IMR-90 (cell line): ENCODE measurements around the gene WDR70. TPM values are rescaled to one million over a fixed set of nuclear protein-coding genes. Genes with fewer than 3 reads are reported as not detected.

Experiments used
- ATAC-seq: fragments of 200-7000 bp; cut with Tn5 transposase; 2 replicates; pipeline ENCODE4 v1.9.1; 2020; ENCODE audit warnings: low read depth, mild to moderate bottlenecking, moderate library complexity
- BruUV-seq: library from RNA; stranded (reverse); fragments of 400-500 nt; replicated peaks from 2 replicates; lab custom pipeline; 2021; lab: Mats Ljungman, UMichigan
- CTCF ChIA-PET: fragments of 300-600 bp; formaldehyde crosslinking; extraction: SDS; loops from one replicate; lab custom pipeline; 2021; ENCODE audit warnings: antibody characterized with exemption; lab: Yijun Ruan, JAX
- POLR2A ChIA-PET: fragments of 300-600 bp; sonication (Branson Sonifier 250); formaldehyde crosslinking; loops from one replicate; lab custom pipeline; 2022; ENCODE audit warnings: antibody characterized with exemption; ENCODE audit not compliant: unreplicated experiment; lab: Charles Lee
- DNase-seq: peaks from one replicate; pipeline ENCODE4 v3.0.0; 2013
- H2AFZ ChIP-seq: replicated peaks from 2 replicates; pipeline ENCODE3; 2013; ENCODE audit warnings: low read length, mild to moderate bottlenecking; ENCODE audit not compliant: poor library complexity
- H2AK5ac ChIP-seq: 2 replicates; pipeline ENCODE4 v1.6.1; 2013; ENCODE audit warnings: low read depth, low read length, inconsistent platforms
- H2AK9ac ChIP-seq: replicated peaks from 2 replicates; pipeline ENCODE3; 2013; ENCODE audit warnings: mild to moderate bottlenecking, low read depth, low read length, moderate library complexity; ENCODE audit not compliant: poor library complexity
- H2BK120ac ChIP-seq: 2 replicates; pipeline ENCODE4 v1.6.1; 2013; ENCODE audit warnings: low read depth, low read length, inconsistent platforms
- H2BK15ac ChIP-seq: 3 replicates; pipeline ENCODE4 v1.6.1; 2013; ENCODE audit warnings: low read depth, low read length, inconsistent platforms
- H2BK20ac ChIP-seq: 2 replicates; pipeline ENCODE4 v1.6.1; 2013; ENCODE audit warnings: low read depth, mild to moderate bottlenecking, inconsistent platforms, low read length, moderate library complexity
- H2BK5ac ChIP-seq: 2 replicates; pipeline ENCODE4 v1.6.1; 2013; ENCODE audit warnings: mild to moderate bottlenecking, low read depth, low read length, inconsistent platforms; ENCODE audit not compliant: poor library complexity, severe bottlenecking
- H3K14ac ChIP-seq: replicated peaks from 2 replicates; pipeline ENCODE4 v1.6.1; 2013; ENCODE audit warnings: low read depth, low read length, inconsistent platforms
- H3K18ac ChIP-seq: 2 replicates; pipeline ENCODE4 v1.6.1; 2013; ENCODE audit warnings: low read depth, low read length, control low read depth
- H3K23ac ChIP-seq: 2 replicates; pipeline ENCODE4 v1.6.1; 2013; ENCODE audit warnings: low read depth, low read length, inconsistent platforms
- H3K27ac ChIP-seq: 2 replicates; pipeline ENCODE4 v1.5.1; 2013; ENCODE audit warnings: mild to moderate bottlenecking, control low read depth, low read length; ENCODE audit not compliant: insufficient read depth
- H3K27me3 ChIP-seq: 2 replicates; pipeline ENCODE4 v1.6.1; 2013; ENCODE audit warnings: low read length; ENCODE audit not compliant: control insufficient read depth, insufficient read depth
- H3K36me3 ChIP-seq: 2 replicates; pipeline ENCODE4 v1.6.1; 2013; ENCODE audit warnings: low read length, mixed read lengths; ENCODE audit not compliant: control insufficient read depth, insufficient read depth
- H3K4ac ChIP-seq: 2 replicates; pipeline ENCODE4 v1.6.1; 2013; ENCODE audit warnings: low read depth, low read length, inconsistent platforms
- H3K4me1 ChIP-seq: 2 replicates; pipeline ENCODE4 v1.6.1; 2013; ENCODE audit warnings: low read length, mixed read lengths; ENCODE audit not compliant: control insufficient read depth, insufficient read depth
- H3K4me2 ChIP-seq: 2 replicates; pipeline ENCODE4 v1.6.1; 2013; ENCODE audit warnings: low read depth, mild to moderate bottlenecking, control low read depth, low read length, moderate library complexity
- H3K4me3 ChIP-seq: 2 replicates; pipeline ENCODE4 v1.5.1; 2013; ENCODE audit warnings: low read depth, mild to moderate bottlenecking, control low read depth, low read length, moderate library complexity; ENCODE audit not compliant: insufficient read depth
- H3K56ac ChIP-seq: 2 replicates; pipeline ENCODE4 v1.6.1; 2013; ENCODE audit warnings: low read length, inconsistent platforms; ENCODE audit not compliant: insufficient read depth; ENCODE audit errors: extremely low read depth
- H3K79me1 ChIP-seq, 2 experiments: 2 replicates each; pipeline ENCODE4 v1.6.1; 2013; ENCODE audit warnings: low read length in 2 of 2, inconsistent platforms in 1 of 2, low read depth in 1 of 2
- H3K9ac ChIP-seq: 2 replicates; pipeline ENCODE4 v1.6.1; 2013; ENCODE audit warnings: low read depth, low read length, control low read depth
- H3K9me1 ChIP-seq: 2 replicates; pipeline ENCODE4 v1.6.1; 2013; ENCODE audit warnings: low read length, inconsistent platforms; ENCODE audit not compliant: insufficient read depth
- H3K9me3 ChIP-seq: 2 replicates; pipeline ENCODE4 v1.6.1; 2013; ENCODE audit warnings: low read length; ENCODE audit not compliant: control insufficient read depth, insufficient read depth
- H4K20me1 ChIP-seq: 2 replicates; pipeline ENCODE4 v1.6.1; 2013; ENCODE audit warnings: low read length, inconsistent platforms; ENCODE audit not compliant: insufficient read depth
- H4K5ac ChIP-seq: 2 replicates; pipeline ENCODE4 v1.6.1; 2013; ENCODE audit warnings: mild to moderate bottlenecking, low read depth, low read length, control low read depth
- H4K8ac ChIP-seq, 2 experiments: 2 replicates each; pipeline ENCODE4 v1.6.1; 2013; ENCODE audit warnings: low read depth in 2 of 2, low read length in 2 of 2, control low read depth in 1 of 2, inconsistent platforms in 1 of 2
- H4K91ac ChIP-seq: 2 replicates; pipeline ENCODE4 v1.6.1; 2013; ENCODE audit warnings: low read depth, low read length, inconsistent platforms; ENCODE audit not compliant: insufficient read depth
- BHLHE40 ChIP-seq: fragments of 150-350 bp; IDR thresholded peaks from 2 replicates; pipeline ENCODE4 v1.6.1; 2016; ENCODE audit warnings: mild to moderate bottlenecking, low read depth, low read length
- CEBPB ChIP-seq: IDR thresholded peaks from 2 replicates; pipeline ENCODE4 v1.6.1; 2012; ENCODE audit warnings: low read depth, low read length, improper control_type of control experiment
- CHD1 ChIP-seq: IDR thresholded peaks from 2 replicates; pipeline ENCODE4 v1.6.1; 2012; ENCODE audit warnings: low read depth, low read length, improper control_type of control experiment
- FOS ChIP-seq: fragments of 150-350 bp; IDR thresholded peaks from 2 replicates; pipeline ENCODE4 v1.6.1; 2016; ENCODE audit warnings: low read depth, low read length
- MAFK ChIP-seq: IDR thresholded peaks from 2 replicates; pipeline ENCODE4 v1.6.1; 2012; ENCODE audit warnings: low read depth, low read length, improper control_type of control experiment
- MAZ ChIP-seq: IDR thresholded peaks from 2 replicates; pipeline ENCODE4 v1.6.1; 2012; ENCODE audit warnings: low read depth, mild to moderate bottlenecking, low read length, improper control_type of control experiment, moderate library complexity, borderline replicate concordance
- MXI1 ChIP-seq: IDR thresholded peaks from 2 replicates; pipeline ENCODE4 v1.6.1; 2012; ENCODE audit warnings: low read depth, mild to moderate bottlenecking, low read length, moderate library complexity, borderline replicate concordance
- POLR2A ChIP-seq: IDR thresholded peaks from 2 replicates; pipeline ENCODE4 v1.6.1; 2012; ENCODE audit warnings: mild to moderate bottlenecking, low read depth, low read length
- RAD21 ChIP-seq: IDR thresholded peaks from 2 replicates; pipeline ENCODE4 v1.6.1; 2012; ENCODE audit warnings: low read length, improper control_type of control experiment
- RCOR1 ChIP-seq: IDR thresholded peaks from 2 replicates; pipeline ENCODE4 v1.6.1; 2012; ENCODE audit warnings: mild to moderate bottlenecking, low read length, improper control_type of control experiment; ENCODE audit not compliant: insufficient replicate concordance
- SMC3 ChIP-seq: fragments of 150-350 bp; IDR thresholded peaks from 2 replicates; pipeline ENCODE4 v1.6.1; 2016; ENCODE audit warnings: low read depth, mild to moderate bottlenecking, antibody characterized with exemption, low read length, moderate library complexity
- USF2 ChIP-seq: fragments of 150-350 bp; IDR thresholded peaks from 2 replicates; pipeline ENCODE4 v1.6.1; 2017; ENCODE audit warnings: mild to moderate bottlenecking, antibody characterized with exemption, low read length, low read depth
- WGBS, 2 experiments: methylation state at CpG; one replicate each; pipeline versions ENCODE4 v1.1.5 to v1.1.7; 2013; ENCODE audit warnings: missing lambda C conversion rate in 2 of 2; ENCODE audit not compliant: insufficient read length in 1 of 2; ENCODE audit errors: extremely low coverage in 2 of 2; 5-methylcytosine and 5-hydroxymethylcytosine counted together
- dilution Hi-C: fragments of 300-500 bp; cut with HindIII; formaldehyde crosslinking; loops from one replicate; pipeline ENCODE4 v1.14.3; 2018; ENCODE audit warnings: low sequenced_read_pairs; ENCODE audit not compliant: unreplicated experiment
- in situ Hi-C: fragments of 300-500 bp; cut with MboI; formaldehyde crosslinking; loops from 3 replicates; pipeline ENCODE4 v1.14.3; 2019; ENCODE audit warnings: low sequenced_read_pairs, inconsistent platforms, mixed read lengths
- intact Hi-C: fragments of 100-400 bp; cut with micrococcal nuclease; formaldehyde crosslinking; loops from 2 replicates; pipeline ENCODE4 v1.10.0; 2022
- polyA plus RNA-seq, 3 experiments: library from polyadenylated mRNA; depleted of rRNA; stranded (reverse); fragments of >200 nt; gene quantifications; 2 replicates each; pipeline ENCODE4 v1.2.3, GENCODE V29; 2012; ENCODE audit warnings: low replicate concordance in 1 of 3
- total RNA-seq: library from RNA; depleted of rRNA; stranded (reverse); fragments of >200 nt; gene quantifications from 2 replicates; pipeline ENCODE4 v1.2.3, GENCODE V29; 2012
- TF ChIP-seq, protein P1 (sequence below): conservative IDR thresholded peaks from 2 replicates; pipeline ENCODE4 v1.5.1; 2012; ENCODE audit warnings: mild to moderate bottlenecking, low read depth, low read length, improper control_type of control experiment
- TF ChIP-seq, protein P2 (sequence below): fragments of 150-350 bp; IDR thresholded peaks from 2 replicates; pipeline ENCODE4 v1.6.1; 2016; ENCODE audit warnings: low read depth, mild to moderate bottlenecking, low read length, moderate library complexity, borderline replicate concordance

The WDR70 gene
- total and polyA plus RNA-seq, 2 of the 4 experiments (the other 2 are of a cell fraction) = 16.7 to 29.9 TPM

DNA sequence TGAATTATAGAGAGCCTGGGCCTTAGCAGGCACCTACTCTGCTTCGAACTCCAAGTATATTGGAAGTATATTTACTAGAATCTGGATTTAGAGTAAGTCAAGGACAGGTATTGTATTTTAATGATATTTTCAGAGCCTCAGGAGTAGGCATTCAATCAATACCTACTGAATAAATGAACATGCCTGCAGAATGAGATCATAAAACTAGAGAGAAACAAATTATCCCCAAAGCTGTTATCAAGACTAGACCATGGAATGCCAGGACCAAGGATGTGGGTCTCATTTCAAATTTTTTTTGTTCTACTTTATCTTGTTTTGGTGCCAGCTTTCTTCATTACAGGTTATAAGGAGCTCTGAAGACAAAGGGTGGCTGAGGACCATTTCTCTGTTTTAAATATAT is 394.7 kb downstream of the WDR70 start:
- Histone ChIP-seq H4K5ac (no peak overlapping the region), H3K9ac (no peak overlapping the region), H3K4me2 (no peak overlapping the region), H3K9me1 (peaks cover 7% of the 10 kb centered on the region), H4K8ac (no peak overlapping the region), H3K4ac (peak overlapping the region; percentile 47; the same call in 1 of the 2 replicates), H3K27ac (no peak overlapping the region), H2AK5ac (no peak overlapping the region), H2BK5ac (no peak overlapping the region), H3K4me3 (no peak overlapping the region), H2BK15ac (0 out of 3 replicates have a peak overlapping the region, but pooled peaks have one; percentile 94), H3K36me3 (no peaks in the 10 kb centered on the region), H3K18ac (no peak overlapping the region), H2BK20ac (peak overlapping the region; percentile 99; the same call in 1 of the 2 replicates), H3K14ac (no peak overlapping the region), H4K91ac (no peak overlapping the region), H3K4me1 (peaks cover 21% of the 10 kb centered on the region), H3K56ac (no peak overlapping the region), H3K9me3 (no peaks in the 10 kb centered on the region), H3K23ac (no peak overlapping the region), H3K79me1 (no peaks in the 10 kb centered on the region), H2AFZ (no peak overlapping the region), H3K27me3 (no peaks in the 10 kb centered on the region), H2AK9ac (no peak overlapping the region), H2BK120ac (peak overlapping the region; percentile 100; the same call in 1 of the 2 replicates), H4K20me1 (peaks cover 6% of the 10 kb centered on the region)
- intact Hi-C loops (loop anchor here (5.0 kb wide), 2 partner anchors 63 to 418 kb away; no protein-coding TSS in a partner anchor), dilution Hi-C loops (no loop called here), in situ Hi-C loops (no loop called here)
- TF ChIP-seq SMC3 = no peak
- TF ChIP-seq, protein P1, sequence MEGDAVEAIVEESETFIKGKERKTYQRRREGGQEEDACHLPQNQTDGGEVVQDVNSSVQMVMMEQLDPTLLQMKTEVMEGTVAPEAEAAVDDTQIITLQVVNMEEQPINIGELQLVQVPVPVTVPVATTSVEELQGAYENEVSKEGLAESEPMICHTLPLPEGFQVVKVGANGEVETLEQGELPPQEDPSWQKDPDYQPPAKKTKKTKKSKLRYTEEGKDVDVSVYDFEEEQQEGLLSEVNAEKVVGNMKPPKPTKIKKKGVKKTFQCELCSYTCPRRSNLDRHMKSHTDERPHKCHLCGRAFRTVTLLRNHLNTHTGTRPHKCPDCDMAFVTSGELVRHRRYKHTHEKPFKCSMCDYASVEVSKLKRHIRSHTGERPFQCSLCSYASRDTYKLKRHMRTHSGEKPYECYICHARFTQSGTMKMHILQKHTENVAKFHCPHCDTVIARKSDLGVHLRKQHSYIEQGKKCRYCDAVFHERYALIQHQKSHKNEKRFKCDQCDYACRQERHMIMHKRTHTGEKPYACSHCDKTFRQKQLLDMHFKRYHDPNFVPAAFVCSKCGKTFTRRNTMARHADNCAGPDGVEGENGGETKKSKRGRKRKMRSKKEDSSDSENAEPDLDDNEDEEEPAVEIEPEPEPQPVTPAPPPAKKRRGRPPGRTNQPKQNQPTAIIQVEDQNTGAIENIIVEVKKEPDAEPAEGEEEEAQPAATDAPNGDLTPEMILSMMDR = no peak
- TF ChIP-seq MAZ = no peak
- no peak for TF ChIP-seq MXI1
- no peak for TF ChIP-seq MAFK
- no peak for TF ChIP-seq CEBPB
- no peak for TF ChIP-seq RCOR1
- TF ChIP-seq RAD21 = no peak
- TF ChIP-seq CHD1 = no peak
- TF ChIP-seq FOS = no peak
- no peak for TF ChIP-seq POLR2A
- TF ChIP-seq, protein P2, sequence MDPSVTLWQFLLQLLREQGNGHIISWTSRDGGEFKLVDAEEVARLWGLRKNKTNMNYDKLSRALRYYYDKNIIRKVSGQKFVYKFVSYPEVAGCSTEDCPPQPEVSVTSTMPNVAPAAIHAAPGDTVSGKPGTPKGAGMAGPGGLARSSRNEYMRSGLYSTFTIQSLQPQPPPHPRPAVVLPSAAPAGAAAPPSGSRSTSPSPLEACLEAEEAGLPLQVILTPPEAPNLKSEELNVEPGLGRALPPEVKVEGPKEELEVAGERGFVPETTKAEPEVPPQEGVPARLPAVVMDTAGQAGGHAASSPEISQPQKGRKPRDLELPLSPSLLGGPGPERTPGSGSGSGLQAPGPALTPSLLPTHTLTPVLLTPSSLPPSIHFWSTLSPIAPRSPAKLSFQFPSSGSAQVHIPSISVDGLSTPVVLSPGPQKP = no peak
- TF ChIP-seq BHLHE40 = no peak
- TF ChIP-seq USF2 = no peak
- no peak for DNase-seq
- BruUV-seq = no TSS peak
- ATAC-seq = no peak
- ChIA-PET POLR2A (no interaction called here), CTCF (no interaction called here)
- no CpG with 5 or more reads among the region's 1 CpG for WGBS, 2 experiments
